ENCODE measurements around the gene SLC9A9.

Gene SLC9A9

DNA sequence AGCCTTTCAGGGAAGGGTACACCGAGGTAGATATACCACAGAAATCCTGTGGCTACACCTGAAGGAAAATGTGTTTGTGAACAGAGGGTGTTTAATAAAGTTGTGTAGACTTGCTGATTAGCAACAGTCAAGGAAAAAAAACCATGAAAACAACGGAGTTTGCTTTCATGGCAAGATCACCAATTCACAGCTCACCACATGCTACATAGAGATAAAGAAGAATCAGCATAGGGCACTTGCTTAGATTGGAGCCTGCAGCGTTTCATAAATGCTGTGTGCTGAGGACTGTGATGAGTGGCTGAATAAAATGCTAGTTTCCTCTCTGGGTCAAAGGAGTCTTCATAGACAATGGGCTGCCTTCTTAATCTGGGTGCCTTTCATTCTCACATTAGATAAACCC, 257.6 kb downstream of the SLC9A9 start:
- no peak for DNase-seq

DNA sequence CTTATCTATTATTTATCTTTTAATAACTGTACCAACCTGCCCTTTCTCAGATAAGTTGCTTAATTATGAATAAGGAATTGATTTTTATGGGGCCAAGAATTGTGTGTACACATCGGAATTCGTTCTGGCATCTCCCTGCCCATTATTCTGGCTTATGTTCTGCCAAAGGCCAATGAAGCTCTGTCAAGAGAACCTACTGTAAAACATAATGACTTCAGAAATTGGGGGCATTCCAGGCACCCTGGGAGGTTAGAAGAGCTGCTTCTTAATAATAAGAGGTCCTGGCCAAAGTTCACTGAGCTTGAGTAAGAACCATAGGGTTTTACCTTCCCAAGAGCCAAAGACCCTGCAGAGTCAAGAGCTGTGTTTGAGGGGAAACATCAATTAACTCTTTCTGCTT, 261.7 kb downstream of the SLC9A9 start:
- no peak for DNase-seq

DNA sequence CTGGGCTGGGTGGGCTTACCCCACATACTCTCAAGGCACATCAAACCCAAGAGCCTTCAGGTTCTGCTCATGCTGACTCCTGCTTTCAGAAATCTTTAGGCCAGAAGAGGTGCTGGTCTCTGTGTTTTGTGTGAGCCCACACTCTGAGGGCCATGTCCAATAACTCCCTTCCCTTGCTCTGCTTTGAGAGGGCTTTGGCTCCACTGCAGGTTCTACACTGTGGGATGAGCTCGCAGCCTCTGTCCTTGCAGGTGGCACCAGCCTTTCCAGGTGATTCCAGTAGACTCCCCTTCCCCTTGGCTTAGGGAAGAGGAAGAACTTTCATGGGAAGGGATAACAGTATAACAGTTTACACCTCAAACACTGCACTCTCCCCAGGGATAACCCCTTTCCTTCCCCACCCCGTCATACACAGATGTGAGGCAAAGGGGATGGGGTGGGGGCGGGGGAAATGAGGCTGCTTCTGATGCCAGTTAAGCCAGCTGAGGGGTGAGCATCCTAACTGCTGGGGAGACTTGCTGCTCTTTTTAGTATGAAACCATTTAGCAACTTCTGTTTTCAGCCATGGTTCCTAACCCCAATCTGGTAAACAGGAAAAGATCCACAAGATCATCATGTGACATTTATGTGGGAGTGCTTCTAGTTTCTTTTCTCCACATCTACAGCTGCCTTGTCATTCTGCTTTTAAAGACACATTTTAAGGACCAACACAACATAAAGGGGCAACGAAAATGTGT, 262.4 kb downstream of the SLC9A9 start:
- DNase-seq, result no peak

DNA sequence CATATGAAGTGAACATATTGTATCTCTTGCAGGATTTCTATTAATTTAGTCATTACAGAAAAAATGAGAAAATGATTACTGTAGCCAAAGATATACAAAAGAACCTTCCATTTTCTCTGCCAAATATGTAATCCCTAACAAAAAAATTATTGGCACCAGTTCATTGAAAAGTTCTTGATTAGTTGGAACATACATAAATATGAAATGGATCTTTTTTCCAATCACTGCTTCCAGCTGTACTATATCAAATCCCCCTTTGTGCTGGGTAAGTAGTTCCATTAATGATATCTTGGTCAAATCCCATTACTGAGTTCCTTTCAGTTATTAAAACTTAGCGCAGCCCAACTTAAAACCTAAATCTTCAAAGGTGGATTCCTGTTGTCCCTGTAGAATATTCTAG, 263.8 kb downstream of the SLC9A9 start:
- no peak for DNase-seq

DNA sequence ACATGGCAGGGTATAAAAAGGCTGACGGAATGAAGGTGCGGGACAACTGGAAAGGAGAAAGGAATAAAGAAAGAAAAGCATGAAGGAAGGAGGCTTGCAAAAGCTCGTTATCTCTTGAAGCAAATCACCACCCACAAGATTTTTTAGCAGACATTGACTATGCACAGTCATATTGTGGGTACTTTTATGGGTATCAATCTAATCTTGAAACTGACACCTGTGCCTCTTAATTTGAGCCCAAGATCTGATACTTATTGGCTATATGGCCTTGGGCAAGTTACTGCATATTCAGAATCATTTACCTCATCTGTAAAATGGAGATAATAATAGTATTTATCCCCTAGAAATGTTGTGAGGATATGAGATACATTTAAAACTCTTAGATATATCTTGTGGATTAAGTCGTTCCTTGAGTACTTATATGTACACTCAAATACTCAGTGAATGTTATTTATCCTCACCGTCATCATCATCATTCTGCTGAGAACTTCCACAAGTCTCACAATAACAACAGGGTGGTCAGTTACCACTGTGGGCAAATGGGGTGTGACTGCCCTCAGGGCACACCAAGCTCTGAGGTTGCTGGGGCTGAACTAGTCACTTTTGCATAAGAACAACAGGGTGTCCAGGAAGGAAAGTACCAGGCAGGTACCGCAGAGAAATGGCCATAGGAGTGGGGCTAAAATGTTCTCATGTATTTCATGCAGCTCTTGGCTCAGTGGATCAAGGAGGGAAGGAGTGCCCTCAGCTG, 266.1 kb downstream of the SLC9A9 start:
- no peak for DNase-seq

DNA sequence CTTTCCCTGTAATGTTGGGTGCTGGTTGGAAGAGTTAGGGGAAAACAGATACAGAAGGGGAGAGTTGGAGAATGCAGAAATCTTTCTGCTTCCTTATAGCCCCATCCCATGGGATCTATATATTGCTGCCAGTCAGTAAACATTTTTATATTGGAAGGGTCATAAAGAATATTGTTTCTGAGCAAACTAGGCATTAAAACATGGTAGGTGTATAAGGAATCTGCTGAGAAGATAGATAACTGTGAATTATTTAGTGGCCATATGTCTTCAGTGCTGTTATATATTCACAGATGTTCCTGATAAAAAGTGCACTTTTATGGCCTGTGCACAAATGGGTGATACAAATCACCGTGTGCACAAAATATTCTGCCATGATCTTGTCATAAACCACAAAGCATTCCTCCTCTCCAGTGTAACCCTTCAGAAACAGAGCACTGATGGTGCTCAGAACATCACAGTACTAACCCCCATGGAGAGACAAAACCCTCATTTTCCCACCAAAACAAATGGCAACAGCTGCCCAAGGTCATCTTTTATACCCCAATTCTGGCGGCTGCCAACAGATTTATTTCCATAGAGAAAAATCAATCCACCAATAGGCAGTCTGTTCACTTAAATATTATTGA, 269.3 kb downstream of the SLC9A9 start:
- DNase-seq, result no peak

DNA sequence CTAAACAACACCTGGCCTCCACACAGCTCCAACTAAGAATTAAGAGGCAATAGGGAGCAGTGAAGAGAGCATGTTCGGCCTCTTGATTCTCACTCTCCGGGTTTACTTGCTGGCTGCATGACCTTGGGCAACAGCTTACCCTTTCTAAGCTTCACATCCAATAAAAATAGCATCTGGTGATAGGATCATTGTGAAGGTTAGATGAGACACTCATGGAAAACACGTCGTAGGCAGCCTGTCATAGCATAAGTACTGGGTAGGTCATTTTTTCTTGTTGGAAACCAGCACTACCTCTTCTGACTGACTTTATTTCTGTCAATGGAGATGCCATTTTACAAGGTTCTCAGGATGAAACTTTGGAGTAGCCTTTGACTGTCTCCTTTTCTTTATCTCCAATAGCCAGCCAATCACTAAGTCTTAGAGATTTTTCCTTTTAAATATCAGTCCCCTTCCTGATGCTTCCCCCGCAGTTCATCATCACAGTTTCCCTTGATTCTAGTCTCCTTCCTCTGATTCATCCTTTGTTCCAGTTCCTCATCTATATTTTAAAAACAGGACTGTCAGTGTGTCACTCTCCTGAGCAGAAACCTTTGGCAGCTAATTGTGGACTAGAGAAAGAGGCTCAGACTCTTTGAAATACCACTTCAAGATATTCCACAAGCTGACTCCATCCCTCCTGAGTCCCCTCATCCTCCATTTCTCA, 271.5 kb downstream of the SLC9A9 start:
- no peak for DNase-seq

DNA sequence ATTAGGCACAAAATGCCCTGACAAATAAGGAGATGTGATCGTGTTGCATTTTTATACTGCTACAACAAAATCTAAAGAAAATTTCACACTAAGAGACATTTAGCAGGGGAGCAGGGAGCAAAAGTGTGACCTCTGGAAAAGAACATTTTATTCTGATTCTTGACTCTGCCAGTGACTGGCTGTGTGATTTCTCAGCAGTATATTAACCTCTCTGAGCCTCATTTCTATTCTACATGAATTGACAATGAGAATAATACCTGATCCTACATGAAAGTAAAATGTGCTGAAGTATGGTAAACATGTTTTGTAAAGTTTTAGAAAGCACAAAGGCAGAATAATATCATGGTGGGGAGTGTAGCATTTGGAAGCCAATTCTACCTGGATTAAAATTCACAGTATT, 273.3 kb downstream of the SLC9A9 start:
- no peak for DNase-seq

DNA sequence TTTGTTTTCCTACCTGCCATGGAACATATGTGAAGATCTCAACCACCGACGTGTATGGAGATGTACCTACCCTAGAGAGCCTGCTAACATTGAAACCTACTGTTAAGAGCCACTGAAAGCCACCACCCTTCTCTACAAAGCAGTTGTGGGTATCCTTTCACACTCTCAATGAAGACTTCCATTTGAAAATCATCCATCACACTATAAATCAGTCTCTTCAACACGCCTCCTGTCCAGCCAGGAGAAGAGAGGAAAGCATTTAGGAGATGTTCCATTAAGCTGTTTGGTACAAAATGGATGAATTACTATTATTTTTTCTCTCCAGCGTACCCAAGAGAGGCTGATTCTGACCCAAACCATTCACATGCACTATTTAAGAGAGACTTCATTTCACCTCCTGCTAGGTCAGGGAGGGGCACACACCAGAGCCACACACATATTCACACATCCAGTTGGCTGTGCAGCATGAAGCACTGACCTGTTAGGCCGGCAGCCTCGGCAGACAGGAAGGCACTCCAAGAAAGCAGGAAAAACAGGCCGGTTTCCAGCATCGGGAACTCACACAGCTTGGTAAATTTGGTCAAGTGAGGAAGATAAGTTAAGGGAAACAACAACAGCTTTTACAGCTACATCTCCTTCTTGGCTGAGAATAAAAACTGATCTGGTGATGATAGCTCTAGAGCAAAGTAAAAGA, 274.5 kb downstream of the SLC9A9 start:
- DNase-seq, result no peak

DNA sequence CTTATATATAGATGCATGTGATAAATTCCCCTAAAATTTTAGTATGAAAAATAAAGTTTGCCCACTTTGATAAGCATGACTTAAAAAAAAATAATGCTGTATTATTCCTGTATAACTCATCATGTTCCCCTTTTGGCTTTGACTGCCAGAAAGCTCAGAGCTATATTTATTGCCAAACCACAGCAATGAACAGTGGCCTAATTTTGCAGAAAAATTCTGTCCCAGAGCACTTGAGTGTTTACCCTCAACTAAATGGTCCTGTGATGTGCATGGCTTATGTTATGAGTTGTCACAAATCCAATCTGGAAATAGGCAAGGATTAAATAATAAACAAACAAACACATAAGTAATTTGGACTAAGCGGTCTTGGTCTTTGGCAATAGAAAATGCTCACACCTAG, 276.7 kb downstream of the SLC9A9 start:
- DNase-seq, result no peak

DNA sequence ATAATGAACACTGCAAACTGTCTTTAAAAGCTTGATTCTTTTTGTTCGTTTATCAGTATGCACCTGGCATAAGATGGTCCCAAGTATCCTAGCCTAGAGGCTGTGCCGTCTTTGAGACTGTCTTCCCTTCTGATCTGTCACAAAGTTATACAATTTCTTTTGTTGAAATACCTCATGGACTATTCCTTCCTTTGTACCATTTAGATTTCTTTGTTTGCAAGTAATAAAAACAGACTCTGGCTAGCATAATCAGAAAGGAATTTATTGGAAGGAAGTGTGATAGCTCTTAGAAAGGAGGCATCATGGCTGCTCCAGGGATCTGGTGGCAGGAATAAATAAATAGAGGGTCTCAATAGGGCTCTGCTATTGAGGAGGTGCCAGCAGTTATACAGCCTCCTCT, 280.4 kb downstream of the SLC9A9 start:
- no peak for DNase-seq

DNA sequence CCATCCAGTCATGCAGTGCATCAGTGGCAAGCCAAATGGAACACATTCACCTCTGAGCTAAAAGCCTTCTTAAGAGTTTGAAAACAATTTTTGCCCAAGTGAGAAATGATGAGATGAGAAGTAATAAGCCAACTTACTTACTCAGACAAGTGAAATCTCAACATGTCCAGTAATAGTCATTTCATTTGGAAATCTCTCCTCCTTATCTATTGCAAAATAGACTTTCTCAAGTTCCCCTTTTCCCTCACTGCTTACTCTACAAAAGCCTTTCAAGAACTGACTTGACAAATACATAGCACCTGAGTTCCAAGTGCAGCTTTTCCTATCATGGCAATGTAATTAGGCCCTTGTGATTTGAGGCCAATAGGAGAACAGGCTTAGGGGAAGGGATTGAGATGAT, 282.3 kb downstream of the SLC9A9 start:
- DNase-seq, result no peak

DNA sequence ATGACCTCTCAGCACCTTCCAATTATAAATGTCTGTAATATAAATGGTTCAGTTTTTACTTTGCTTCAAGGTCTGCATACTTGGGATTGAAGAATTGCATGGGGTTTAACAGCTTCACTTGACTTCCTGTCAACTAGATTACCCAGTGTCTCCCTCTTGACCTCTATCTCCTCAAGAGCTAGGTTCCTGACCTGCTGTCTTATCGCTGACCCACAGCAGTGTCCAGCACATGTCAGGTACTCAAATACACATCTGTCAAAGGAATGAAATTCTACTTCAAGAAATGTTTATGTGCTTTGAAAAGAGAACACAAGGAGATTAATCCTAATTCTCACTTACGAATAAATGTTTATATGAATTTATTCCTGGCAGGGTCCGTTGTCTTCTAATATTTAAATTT, 284.5 kb downstream of the SLC9A9 start:
- DNase-seq, result no peak

DNA sequence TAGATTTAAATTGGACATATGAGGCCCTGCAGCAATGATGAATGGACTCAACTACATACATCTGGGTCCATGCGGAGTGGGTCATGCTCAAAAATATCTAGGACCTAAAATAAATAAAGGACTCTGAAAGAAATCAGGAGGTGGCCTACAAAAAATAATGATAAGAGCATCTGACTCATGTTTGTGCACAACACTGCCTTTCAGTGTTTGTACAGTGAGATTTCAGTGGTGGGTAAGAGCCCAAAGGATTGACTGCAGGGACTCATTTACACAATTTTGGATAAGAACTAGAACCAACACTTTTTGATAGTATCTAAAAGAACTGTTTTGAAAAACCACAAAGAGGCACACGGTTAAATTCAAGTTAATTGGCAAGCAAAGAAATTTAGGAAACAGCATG, 285.5 kb downstream of the SLC9A9 start:
- no peak for DNase-seq

DNA sequence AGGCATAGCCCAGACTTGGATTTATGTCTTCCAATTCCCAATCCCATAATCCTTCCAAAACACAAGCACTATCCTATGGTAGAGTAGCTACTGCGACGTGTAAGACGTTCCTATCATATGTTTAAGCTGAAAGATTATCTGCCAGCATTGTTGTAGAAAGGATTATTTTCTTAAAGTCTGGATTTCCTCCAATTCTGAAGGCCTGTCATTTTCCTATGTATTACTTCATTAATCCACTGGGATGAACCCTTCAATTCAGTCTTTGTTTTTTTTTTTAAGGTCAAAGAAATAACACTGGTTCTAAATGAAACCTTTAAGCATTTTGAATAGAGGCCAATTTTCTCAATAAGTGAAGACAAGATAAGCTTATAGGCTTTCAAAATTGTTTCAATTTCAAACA, 289.0 kb downstream of the SLC9A9 start:
- DNase-seq, result no peak

DNA sequence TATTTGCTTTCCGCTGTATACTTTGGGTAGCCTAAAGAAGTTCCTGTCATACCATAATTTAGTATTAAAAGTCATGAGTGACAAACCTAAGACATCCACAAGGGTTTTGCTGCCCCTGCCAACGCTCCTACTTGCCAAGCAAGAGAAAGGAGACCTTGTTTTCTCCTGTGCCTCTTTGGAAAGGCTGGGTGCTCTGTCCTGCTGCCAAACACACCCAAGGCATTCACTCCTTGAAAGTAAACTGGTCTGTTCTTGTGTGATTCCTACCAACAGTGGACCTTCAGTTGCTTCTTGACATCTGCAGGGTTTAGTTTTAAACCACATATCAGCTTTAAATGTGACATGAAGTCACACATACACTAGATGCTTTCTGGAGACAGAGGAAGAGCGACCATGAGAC, 295.4 kb downstream of the SLC9A9 start:
- DNase-seq, result no peak

DNA sequence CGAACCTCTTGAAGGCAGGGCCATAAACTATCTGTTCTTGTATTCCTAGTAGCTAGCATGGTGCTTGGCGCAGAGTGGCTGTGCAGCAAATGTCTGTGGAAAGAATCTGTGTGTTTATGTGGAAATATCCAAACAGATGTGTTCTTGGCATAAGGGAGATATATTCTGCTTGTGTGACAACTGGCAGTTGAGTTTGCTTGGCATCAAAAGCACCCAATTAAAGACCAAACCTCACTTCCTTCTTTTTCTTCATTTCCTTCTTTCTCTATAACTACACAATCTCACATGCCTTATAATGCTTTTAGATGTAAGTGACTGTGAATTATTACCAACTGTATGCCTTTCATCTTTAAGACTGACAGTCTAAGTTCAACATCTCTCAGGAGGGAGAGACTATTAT, 296.5 kb downstream of the SLC9A9 start:
- DNase-seq, result no peak

DNA sequence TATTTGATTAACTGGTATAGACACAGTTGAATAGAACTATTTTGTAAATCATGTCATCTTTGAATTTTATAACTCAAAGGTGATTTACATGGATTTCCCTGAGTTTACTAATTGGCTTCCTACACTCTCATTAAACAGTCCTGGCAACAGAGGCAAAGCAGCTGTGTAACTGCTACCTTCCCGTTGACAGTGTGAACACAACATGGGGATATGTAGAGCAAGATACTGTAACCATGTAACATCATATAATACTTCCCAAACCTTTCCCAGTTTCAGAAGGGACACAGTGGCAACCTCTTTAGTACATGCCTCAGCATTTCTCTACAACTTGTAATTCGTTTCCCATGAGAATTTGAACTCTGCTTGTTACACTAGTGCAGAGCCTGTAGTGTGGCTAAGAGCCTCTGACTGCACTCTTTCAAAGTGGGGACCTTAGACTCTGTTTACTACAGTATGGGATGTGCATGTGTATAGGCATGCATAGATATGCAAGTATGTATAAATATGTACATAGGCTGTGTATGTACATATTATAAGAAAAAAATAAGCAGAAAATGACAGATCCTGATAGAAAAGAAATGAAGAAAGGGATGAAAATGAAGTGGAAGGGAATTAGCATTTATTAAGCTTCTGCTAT, 299.3 kb downstream of the SLC9A9 start:
- no peak for DNase-seq

DNA sequence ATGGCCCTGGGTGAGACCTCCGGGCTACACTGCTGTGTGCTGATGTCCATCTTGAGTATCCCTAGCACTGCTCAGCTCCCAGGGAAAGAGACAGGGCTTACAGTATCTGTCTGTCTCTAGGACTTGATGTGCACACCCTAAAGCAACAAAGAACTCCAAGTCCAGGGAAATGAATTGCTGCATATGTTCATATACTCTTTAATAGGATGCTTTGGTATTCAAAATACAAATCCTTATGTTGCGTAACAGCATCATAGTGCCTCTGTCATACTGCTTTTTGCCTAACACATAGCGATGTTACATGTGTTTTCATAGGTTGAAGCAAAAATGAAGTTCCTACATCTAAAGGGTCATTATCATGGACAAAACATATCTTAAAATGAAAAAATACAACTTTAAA, 299.9 kb downstream of the SLC9A9 start:
- DNase-seq, result no peak

DNA sequence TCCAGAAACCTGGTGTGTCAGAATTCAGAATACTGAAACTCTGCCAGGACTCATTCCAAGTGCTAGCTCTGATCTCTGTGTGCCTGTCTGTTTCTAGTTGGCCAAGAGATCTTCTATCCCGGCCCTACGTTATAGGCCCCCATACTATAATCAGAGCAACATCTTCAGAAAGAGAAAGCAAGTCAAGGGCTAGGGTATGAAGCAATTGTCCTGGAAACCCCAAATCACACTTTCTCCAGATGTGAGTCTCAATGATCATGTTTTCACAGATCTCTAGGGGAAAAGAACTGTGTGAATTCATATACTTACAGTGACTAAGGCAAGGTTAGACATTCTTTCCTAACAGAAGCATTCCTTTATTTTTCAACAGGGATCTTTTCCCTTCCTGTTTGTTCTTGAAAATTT, 309.7 kb downstream of the SLC9A9 start:
- DNase-seq, result no peak

DNA sequence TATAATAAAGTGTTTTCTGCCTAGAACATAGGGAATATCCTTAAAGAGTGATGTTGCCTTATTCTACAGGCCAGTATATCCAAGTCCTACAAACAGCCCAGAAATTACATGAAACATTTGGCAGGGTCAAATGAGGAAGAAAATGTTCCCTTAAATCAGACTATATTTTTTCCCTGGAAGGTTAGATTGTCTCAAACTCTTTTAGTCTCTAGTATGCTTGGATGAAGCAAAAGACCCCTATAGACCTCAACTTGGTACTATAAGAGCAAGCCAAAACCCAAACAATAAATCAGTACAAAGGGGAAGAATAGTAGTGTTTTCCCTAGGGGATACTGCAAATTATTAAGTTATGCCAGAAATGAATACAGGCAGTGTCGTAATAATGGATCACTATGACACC, 310.2 kb downstream of the SLC9A9 start:
- no peak for DNase-seq

DNA sequence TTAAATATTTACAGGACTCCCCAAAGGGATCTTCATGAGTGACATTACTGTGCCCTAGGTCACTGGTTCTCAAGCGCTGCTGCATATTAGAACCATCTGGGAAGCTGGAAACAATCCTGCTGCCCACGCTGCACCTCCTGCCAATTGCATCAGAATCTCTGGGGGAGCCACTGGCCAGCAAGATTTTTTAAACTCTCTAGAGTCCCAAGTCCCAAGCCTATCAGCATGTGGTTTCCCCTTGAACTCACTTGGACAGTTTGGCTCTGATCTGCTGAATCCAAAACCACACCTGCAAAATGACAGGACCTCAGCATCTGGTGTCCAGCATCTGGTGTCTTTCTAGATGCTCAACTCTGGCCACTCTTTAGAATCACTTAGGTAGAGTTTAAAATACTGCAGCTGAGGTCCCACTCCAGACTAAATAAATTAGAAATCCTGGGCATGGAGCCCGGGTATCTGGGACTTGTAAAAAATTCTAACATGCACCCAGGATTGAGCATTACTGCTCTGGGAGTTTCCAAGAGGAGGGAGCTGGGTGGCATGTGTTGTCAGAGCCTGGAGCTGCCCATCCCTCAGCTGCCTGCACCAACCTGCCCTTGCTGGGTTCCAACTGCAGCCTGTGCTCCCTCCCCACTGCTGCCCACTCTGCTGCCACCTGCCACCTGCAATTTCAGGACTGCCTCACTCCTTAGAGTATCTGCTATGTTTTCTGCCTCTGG, 311.3 kb downstream of the SLC9A9 start:
- DNase-seq, result no peak
